Fibroblast of skin of right quadriceps (primary cell): ENCODE results near the gene UBXN11.

Source experiments
- DNase-seq: peaks from one replicate; pipeline ENCODE4 v3.0.0-alpha.2; 2013

Gene UBXN11

DNA sequence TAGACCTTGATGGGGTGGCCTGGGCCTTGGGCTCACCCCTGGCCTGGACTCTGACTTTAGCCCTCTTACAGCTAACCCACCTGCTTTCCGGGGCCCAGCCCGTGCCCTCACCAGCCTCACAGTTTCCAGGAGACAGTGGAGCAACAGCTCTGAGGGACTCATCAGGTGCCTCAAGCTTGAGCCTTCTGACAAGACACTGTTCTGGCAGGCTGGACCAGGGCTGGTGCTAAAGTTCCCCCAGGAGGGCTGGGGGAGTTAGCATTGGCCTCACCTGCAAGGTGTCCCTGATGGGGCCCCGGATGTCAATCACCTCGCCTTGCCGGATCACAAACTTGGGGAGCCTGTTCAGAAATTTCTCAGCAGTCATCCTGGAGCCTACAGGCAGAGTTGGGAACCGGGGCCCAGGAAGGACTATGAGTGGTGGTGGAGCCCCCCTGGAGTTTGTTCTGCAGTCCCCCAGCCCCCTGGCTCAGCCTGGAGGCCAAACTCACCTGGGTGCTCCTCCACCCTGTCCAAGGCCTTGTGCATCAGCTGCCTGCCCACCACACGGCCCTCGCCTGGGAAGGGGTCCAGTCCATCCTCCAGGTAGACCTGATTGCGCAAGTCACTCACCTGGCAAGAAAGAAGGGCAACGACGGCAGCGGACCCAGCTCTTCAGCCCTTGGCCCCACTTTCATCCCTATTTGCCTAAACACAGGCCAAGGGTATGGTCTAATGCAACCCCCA lies 22.4 kb downstream of the UBXN11 start:
- DNase-seq: no peak

DNA sequence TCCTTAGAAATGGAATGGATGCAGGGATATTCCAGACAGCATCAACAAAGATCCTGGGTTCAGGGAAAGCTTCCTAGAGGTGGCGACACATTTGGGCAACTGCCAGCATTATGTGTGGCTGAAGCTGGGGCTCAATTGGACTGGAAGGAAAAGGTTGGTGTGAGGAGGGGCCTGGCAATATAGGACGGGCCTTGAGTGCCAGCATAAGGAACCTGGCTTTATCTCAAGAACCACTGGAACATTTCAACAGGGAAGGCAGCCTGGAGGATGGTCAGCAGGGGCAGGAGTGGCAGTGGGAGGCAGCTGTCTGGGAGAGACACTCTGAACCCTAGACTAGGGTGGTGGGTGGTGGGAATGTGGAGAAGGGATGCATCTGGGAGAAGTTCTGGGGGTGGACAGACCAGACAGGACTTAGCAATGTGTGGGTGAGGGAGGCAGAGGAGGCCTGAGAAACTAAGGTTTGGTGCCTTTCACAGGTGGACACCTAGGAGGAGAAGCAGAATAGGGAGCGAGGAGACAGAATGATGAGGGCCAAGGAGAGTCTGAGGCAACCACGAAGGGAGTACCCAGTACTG lies 23.1 kb downstream of the UBXN11 start:
- DNase-seq: peak; percentile 15

DNA sequence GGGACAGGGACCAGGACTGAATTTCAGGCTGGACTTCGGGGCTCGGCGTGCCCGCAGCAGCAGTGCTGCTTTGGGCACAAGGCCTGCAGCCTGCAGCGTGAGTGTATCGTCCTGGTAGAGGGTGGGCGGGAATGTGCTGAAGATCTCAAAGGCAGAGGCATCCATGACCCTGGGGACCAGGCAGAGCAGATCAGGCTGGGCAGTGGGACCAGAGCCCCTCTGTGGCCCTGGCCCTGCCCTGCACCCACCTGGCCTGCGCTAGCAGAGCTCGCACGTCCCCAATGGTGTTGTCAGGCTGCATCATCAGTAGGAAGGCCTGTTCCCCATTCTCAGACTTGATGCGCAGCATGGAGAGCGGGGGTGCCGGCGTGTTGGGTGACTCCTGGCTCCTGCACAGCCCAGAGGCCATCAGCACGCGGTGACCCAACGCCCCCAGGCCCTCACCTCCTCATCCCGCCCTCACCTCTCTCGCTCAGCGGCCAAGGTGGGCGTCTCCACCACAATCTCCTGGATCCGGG lies 24.0 kb downstream of the UBXN11 start:
- no peak for DNase-seq

DNA sequence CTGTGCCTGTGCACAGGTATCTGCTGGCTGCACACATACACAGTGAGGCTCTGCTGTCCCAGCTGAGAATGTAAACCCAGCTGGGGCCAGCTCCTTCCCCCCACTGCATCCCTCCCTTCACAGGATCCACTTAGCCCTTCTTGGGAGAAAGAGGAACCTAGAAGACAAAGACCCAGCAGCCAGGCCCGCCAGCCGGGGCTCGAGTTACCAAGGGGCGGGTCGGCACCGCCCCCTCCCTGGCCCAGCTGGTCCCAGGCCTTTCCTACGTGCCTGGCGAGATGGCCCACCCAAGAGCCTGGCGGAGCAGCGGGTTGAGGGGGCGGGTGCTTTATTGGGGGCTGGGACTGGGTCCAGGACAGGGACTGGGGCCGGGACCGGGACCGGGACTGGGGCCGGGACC lies 24.5 kb downstream of the UBXN11 start:
- peak; percentile 68 for DNase-seq

DNA sequence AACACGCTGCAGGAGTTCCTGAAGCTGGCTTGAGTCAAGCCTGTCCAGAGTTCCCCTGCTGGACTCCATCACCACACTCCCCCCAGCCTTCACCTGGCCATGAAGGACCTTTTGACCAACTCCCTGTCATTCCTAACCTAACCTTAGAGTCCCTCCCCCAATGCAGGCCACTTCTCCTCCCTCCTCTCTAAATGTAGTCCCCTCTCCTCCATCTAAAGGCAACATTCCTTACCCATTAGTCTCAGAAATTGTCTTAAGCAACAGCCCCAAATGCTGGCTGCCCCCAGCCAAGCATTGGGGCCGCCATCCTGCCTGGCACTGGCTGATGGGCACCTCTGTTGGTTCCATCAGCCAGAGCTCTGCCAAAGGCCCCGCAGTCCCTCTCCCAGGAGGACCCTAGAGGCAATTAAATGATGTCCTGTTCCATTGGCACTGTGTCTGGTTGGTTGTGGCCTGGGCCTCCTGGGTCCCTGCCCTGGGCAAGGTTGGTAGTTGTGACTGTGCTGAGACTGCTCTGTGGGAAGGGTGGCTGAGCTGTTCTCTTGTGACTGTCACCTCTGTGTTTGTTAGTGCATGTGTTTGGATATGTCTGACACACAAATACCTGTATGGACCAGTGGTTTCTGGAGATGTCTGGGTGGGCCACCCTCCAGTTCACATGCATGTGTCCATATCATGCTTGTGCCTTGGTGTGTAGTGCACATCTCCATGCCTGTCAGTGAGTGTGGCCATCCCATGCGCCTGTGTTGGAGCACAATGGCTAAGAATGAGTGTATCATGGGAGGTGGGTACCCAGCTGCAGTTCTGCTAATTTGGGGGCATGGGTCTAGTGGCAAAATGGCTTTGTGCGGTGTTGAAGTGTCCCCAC lies 25.1 kb downstream of the UBXN11 start:
- DNase-seq: peak; percentile 41

DNA sequence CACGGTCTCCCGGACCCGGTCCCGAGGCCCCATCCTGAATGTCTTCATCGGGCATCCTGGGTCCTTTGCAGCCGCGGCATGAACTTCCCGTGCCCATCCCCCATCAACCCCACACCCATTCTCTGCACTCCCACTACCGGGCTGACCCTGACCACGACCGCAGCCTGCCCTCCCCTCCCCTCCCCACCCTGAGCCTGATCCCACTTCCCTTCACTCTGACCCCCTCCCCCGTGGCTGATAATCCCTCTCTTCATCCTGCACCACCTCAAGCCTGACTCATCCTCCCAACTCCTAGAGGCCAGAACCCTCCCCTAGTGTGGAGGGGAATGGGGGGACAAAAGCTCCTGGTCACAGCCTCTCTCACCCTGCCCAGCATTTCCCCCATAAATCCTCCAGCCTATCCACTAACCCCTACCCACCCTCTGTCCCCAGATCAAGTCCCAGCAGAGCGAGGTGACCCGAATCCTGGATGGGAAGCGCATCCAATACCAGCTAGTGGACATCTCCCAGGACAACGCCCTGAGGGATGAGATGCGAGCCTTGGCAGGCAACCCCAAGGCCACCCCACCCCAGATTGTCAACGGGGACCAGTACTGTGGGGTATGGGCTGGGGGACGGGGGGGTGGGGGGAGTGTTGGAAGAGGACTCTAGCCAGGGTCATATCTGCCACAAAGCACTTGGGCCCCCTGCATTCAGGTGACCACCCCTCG lies 25.9 kb downstream of the UBXN11 start:
- DNase-seq: peak; percentile 66

DNA sequence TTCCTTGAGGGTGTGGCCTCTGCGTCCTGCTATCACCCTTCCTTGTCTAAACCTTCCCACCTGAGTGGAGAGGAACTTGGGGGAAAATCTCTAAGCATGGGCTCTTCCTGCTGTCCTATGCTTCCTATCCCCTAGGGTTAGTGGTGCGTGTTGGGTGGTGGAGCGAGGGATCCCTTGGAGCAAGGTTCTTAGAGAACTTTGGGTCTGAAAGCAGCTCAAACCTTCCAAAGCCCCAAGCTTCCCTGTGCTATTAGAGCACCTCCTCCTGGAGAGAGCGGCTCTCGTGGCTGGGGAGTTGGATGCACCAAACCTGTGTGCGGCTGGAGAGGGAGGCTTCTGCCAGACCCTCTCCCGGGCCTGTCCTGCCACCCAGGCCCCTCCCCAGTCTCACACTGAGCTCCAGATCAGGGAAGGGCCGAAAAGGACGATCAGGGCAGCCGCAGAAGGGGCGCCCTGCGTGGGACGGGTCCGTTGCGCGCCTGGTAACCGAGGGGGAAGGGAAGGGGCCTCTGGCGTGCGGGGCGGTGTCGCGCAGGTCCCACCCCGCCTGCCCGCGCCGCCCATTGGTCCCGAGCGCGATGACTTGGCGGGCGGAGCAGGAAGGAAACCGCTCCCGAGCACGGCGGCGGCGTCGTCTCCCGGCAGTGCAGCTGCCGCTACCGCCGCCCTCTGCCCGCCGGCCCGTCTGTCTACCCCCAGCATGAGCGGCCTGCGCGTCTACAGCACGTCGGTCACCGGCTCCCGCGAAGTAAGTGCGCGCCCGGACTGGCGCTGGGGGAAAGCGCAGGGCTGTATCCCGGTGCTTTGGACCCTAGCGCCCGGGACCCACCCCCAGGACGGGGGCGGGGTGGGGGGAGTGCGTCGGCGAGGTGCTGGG lies 26.7 kb downstream of the UBXN11 start, which contains the start of gene SH3BGRL3:
Gene SH3BGRL3, plus strand, starts transcription at position 631 of the 877 bp plus-strand sequence. Its CDS starts 70 bp downstream, at position 701.
- peak; percentile 84 for DNase-seq

DNA sequence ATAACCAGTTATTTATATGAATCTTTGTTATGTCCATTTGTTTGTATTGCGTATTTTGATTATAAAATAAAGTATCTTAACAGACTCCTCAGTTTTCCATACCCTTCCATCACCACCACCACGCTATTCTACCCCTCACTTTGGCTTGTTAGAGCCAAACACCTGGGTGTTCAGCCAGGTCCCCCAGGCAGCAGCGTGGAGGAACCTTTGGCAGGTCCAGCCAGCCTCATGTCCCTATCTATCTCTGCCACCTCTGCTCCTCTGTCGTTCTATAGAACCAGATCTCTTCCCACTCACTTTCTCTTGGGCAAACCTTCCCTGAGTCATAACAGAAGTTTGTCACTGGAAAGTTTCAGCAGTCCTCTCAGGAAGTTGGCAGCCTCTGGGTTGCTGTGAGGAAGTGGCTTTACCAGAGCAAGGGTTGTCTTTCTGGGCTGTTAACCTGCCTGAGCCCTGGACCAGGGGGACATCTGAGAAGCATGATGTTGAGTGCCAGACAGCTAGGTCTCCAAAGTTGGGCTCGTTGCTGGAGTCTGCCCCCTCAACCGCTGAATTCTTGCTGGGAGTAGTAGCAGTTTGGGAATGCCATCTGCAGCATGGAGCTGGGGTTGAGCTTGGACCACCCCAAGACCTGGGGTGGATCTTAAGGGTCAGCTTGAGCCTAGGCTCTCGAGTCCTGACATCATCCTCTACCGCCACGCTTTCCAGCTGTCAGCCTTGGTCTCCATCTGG lies 27.5 kb downstream of the UBXN11 start:
- DNase-seq: peak; percentile 54

DNA sequence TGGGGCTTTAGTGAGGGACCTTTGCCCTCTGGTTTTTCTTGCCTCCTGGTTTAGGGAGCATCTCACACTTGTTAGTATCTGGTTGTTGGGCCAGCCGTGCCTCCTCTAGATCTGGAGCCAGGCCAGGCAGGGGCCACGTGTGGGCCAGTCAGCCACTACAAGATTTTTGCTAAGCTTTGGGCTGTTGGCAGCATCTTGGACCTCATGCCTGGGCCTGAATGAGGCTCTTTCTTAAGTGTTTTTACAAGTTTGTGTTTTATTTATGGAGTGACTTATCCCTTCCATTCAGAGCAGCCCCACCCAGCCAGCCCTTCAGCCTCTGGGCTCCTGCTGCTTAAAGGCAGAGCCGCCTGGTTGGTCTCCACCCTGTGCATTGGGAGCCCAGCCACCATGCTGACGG lies 28.1 kb downstream of the UBXN11 start:
- DNase-seq: peak; percentile 32

DNA sequence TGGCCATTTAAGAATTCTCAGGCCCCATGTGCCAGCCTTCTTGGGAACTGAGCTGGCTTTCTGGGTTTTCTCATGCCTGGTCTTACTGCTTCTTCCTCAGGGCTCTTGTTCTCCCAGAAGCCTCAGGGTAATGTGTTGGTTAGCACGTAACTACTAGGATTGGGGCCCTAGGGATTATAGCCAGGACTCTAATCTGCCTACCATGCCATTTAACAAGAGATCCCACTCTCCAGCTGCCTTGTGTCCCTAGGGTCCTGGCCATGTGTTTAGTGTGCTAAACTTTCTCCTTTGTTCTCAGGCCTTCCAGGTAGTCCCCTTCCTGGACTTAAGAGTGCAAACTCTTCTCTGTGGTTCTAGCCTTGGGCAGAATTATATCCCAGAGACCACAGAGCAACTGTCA lies 28.7 kb downstream of the UBXN11 start:
- DNase-seq: no peak

DNA sequence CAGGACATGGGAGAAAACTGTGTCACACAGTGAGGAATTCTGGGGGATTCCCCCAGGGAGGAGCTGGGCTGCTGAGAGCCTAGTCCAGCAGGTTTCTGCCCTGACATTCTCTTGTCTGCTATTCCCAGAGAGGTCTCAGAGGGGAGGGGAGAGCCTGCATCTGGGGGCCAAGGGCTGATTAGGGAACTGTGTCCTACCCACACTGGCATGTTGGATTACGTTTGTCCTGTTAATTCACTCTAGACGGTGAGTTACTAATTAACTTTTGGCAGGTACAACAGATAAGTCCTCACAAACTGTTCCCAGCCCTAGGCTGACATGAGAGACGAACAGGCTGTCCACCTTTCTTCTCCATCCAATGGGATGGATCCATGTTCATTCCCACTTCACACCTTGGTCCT lies 29.2 kb downstream of the UBXN11 start:
- no peak for DNase-seq

DNA sequence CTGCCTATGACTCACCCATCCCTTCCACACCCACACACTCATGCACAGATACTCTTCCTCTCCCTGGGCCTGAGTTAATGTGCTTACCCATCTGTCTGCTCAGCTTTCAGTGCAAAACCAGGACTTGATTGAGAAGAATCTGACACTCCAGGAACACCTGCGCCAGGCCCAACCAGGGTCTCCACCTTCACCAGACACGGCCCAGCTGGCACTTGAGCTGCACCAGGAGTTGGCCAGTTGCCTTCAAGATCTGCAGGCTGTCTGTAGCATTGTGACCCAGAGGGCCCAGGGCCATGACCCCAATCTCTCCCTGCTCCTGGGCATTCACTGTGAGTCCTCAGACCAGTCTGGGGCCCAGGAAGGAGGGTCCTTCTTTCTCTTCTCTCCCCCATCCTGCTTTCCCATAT lies 30.0 kb downstream of the UBXN11 start:
- DNase-seq: no peak

DNA sequence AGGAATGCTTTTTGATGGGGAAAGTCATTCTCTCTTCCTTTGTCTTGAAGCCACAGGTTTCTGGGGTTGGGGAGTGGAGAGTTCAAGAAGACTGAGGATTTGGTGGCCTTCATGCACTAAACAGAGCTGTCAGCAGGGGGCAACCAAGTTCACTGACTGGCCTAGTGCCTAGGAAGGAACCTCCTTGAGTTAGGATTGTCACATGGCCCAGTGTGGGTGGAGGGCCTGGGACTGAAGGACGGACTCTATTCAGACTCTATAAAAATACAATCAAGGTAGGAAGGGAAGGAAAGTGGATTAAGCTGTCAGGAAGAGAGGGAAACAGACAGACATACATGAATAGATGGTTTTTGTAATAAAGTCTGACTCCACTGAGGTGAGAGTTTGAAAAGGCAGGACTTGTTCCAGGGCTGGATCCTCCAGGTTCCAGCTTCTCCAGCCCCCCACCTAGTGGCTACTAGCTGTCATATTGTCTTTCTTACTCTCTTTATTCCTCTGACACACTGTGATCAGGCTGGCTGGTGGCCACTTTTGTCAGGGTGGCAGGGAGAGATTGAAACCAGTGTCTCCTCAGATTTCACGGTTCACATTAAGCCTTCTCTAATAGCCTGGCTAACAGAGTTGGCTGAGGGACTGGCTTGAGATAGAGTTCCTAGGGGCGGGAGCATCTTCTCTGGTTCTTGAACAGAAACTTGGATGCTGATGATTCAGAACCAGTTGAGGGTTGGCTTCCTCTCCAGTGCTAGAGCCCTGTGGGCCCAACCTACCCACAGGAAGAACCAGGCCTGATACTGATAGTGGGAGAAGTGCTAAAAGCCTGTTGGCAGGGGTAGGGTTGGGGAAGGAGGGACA lies 30.6 kb downstream of the UBXN11 start:
- DNase-seq: peak; percentile 95

DNA sequence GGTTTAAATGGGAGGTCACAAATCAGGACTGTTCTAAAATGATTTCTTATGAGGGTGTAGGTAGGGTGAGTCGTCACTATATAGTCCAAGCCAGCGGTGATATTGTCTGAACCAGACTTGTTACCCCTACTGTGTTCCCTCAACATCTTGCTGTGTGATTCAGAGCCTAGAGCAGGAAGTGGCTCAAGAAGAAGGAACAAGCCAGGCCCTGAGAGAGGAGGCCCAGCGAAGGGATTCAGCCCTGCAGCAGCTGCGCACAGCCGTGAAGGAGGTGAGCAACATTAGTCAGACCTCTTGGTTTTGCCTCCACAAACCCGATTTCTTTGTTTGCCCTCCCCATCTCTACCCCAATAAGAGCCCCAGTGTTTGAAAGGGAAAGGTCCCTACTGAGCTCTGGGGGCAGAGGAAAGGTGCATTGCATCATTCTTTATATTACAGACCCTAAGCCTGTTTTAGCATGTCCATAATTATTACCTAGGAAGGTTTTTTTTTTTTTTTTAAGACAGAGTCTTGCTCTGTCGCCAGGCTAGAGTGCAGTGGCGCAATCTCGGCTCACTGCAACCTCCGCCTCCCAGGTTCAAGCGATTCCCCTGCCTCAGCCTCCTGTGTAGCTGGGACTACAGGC lies 31.5 kb downstream of the UBXN11 start:
- peak; percentile 28 for DNase-seq

DNA sequence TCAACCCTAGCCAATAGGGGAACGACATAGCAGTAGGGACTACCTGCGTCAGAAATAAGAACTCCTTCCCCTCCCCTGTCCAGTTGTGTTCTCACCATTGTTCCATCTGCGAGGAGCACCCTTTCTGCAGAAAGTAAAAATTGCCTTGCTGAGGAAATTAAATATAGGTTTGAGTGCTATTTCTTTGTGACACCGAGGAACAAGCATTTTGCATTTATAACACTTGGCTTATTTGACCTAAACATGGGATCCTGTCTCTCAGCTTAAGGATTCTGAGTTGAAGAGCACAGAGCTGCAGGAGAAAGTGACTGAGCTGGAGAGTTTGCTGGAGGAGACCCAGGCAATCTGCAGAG lies 37.3 kb downstream of the UBXN11 start:
- no peak for DNase-seq

DNA sequence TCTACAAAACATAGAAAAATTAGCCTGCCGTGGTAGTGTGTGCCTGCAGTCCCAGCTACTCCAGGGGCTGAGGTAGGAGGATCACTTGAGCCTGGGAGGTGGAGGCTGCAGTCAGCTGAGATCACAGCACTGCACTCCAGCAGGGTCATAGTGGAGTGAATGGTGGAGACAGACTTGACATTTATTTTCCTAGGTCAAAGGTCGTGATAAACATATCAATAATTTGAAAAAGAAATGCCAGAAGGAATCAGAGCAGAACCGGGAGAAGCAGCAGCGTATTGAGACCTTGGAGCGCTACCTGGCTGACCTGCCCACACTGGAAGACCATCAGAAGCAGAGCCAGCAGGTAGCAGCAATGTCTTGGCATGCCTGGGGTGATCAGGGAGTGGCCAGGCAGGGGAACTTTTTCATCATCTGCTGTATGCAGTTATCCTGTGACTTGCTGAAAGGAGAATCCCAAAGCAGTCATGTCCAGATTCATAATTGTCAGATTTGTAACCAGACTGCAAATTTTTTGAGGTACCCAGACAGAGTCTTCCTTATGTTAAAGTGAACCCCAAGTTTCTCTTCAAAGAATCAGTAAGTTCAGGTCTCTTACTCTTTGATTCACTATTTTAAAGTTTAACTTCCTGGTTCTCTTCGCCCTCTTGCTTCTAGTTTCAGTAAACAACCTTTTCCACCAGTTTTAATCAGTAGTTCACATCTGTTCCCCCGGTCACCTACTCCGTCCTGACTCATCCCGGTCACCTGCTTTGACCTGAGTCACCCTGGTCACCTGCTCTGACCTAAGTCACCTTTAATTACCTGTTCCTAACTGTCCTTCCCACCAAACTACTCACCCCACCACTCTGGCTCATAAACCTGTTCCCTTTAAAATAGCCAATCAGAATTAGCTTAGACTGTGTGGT lies 37.9 kb downstream of the UBXN11 start:
- no peak for DNase-seq

DNA sequence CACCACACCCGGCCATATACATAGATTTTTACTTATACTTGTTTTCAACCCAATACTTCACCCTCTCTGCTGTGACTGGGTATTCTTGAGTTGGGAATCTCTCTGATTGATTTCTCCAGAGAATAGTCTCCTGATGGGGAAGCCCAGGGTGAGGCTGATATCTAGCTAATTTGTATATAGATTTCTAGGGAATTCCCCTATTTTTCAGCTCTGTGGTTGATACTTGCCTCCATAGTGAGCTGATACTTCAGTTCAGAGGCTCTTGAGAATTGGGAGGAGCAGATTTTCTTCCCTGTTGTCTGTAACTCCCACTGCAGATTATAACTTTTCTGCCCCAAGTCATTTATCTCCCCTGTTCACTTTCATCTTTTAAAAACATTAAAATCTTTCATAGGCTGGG lies 41.0 kb downstream of the UBXN11 start:
- no peak for DNase-seq

DNA sequence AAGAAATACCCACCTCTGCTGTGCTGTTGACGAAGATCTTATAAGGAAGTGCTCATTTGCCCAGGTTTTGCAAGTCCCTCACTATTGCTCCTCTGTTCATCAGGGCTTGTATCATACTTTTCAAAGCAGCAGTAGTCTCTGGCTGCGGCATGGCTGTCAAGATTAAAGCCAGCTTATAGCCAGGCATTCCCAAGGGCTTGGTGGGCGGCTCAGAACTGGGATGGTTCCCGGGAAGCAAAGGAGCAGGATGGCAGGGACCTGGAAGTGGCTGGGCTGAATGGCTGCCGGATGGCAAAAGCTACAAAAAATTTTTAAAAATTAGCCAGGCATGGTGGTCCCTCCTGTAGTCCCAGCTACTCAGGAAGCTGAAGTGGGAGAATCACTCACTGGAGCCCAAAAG lies 43.2 kb downstream of the UBXN11 start:
- no peak for DNase-seq

DNA sequence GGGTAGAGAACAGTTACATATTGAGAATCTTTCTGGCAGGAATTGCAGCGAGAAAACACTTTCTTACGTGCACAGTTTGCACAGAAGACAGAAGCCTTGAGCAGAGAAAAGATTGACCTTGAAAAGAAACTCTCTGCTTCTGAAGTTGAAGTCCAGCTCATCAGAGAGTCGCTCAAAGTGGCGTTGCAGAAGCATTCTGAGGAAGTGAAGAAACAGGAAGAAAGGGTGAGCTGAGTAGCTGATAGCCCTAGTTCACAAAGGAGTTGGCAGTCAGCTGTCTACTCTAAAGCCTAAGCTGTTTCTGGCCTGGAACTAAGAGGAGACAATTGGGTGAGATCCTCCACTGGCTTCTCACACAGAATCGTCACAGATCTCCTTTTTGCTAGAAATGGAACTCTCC lies 46.9 kb downstream of the UBXN11 start:
- no peak for DNase-seq
